Muscle of leg (tissue), 11 donors: ENCODE results near the gene ABCF2. TPM values are rescaled to one million over a fixed set of nuclear protein-coding genes. Genes with fewer than 3 reads are reported as not detected.

Source experiments
- DNase-seq: peaks from one replicate; pipeline ENCODE4 v3.0.0; 2013
- H3K27ac ChIP-seq: one replicate; pipeline ENCODE4 v1.5.1; 2013; ENCODE audit warnings: mild to moderate bottlenecking, low read length, control low read depth
- H3K27me3 ChIP-seq: one replicate; pipeline ENCODE4 v1.6.1; 2013; ENCODE audit warnings: low read length; ENCODE audit not compliant: control insufficient read depth, insufficient read depth
- H3K36me3 ChIP-seq: one replicate; pipeline ENCODE4 v1.6.1; 2013; ENCODE audit warnings: low read length; ENCODE audit not compliant: control insufficient read depth, insufficient read depth
- H3K4me1 ChIP-seq: one replicate; pipeline ENCODE4 v1.6.1; 2013; ENCODE audit warnings: low read length; ENCODE audit not compliant: control insufficient read depth, insufficient read depth
- H3K4me3 ChIP-seq: one replicate; pipeline ENCODE4 v1.5.1; 2013; ENCODE audit warnings: low read length, control low read depth
- H3K9me3 ChIP-seq: replicated peaks from 2 replicates; pipeline ENCODE4 v1.6.1; 2013; ENCODE audit warnings: low read depth, low read length; ENCODE audit not compliant: control insufficient read depth
- WGBS: methylation state at CpG from one replicate; pipeline ENCODE4 v1.1.5; 2013; ENCODE audit warnings: missing lambda C conversion rate; ENCODE audit not compliant: insufficient coverage; 5-methylcytosine and 5-hydroxymethylcytosine counted together
- polyA plus RNA-seq, 8 donors: library from polyadenylated mRNA; unstranded; fragments of 120-200 nt; gene quantifications; one replicate each; pipeline versions ENCODE4 v1.2.1 to v1.2.3, GENCODE V29; 2013; ENCODE audit warnings: inconsistent platforms in 1 of 8, low replicate concordance in 1 of 8; ENCODE audit not compliant: insufficient read length in 8 of 8, insufficient read depth in 1 of 8
- total RNA-seq: library from RNA; stranded (reverse); fragments of 120-200 nt; gene quantifications from one replicate; pipeline ENCODE4 v1.2.4, GENCODE V29; 2013

ABCF2 gene
- total and polyA plus RNA-seq, 9 donors: 17.3 to 21.1 (median 18.5) TPM

DNA sequence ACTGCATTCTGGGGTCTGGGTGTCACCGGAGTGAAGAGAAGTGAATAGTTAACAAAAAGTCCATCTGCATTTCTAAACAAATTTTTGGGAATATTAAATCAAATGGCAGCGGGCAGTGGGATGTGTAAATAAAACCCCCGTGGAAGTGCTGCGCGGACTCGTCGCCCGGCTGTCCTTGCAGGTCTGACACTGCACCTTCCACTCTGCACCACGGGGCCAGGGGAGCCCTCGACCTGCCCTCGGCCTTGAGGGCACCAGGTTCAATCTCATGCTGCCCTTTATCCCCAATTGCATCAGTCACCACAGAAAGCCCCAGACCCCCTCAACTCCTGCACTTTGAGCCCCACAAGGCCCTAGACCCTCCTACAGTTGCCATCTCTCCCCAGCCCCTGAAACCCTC, 27.8 kb upstream of the ABCF2 start:
- no peak for DNase-seq
- no peak overlapping the region for H3K27ac ChIP-seq
- no peaks in the 10 kb centered on the region for H3K36me3 ChIP-seq
- no peaks in the 10 kb centered on the region for H3K9me3 ChIP-seq
- H3K4me3 ChIP-seq: no peak overlapping the region
- 60% methylated on average over 2 of the region's 11 CpGs for WGBS
- H3K27me3 ChIP-seq: peaks cover 19% of the 10 kb centered on the region
- H3K4me1 ChIP-seq: peaks cover 49% of the 10 kb centered on the region

DNA sequence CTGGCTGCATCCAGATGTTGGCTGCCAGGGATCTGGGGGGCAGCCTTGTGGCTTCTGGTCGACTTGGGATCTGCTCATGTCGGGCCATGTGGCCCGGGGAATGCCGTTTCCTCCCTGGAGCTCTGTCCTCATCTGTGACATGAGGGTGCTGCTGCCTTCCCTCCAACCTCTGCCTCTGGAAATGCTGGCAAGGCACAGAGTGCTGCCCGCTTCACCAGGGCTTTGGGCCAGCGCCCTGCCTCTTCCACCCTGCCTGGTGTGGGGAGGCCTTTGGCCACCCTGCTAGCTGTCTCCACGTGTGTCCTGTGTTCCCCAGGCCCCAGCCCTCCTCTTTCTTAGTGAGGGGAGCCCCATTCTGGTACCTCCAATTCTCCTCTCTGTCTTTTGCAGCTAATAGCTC, 27.3 kb upstream of the ABCF2 start:
- WGBS: 73% methylated on average over 5 of the region's 7 CpGs
- DNase-seq: no peak
- no peaks in the 10 kb centered on the region for H3K9me3 ChIP-seq
- no peak overlapping the region for H3K4me3 ChIP-seq
- no peaks in the 10 kb centered on the region for H3K36me3 ChIP-seq
- H3K27me3 ChIP-seq: peaks cover 19% of the 10 kb centered on the region
- no peak overlapping the region for H3K27ac ChIP-seq
- peaks cover 54% of the 10 kb centered on the region for H3K4me1 ChIP-seq

DNA sequence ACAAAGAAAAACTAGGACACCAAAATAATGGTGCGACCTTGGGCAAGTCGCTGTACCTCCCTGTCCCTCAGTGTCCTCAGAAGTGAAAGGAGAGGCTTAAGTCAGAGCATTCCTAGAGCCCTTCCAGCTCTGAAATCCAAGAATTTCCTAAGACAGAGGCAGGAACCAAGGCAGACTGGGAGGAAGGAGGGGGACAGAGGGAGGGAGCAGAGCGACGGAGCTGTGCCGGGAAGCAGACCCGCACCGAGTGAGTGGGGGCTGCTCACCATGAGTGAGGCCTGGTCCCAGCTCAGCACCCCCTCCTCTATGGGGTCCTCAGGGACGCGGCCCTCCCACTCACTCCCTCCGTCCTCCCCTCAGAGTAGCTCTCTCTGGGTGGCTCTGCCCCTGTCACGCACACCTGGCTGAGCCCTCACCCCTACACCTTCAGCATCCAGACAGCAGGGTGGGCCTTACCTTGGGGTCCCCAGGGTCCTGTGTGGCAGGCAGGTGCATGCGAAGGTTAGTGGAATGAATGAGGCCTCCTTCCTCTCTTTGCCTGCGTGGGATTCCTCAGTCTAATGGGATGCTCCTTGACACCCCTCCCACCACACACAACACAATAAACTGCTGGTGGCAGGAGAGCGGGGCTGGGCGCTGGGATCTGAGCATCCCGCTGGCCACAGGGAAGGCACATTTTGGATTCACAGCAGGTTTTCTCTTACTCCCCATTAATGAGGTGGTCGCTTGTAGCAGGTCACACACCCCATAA, 26.1 kb upstream of the ABCF2 start:
- 42% methylated on average over 4 of the region's 17 CpGs for WGBS
- no peak overlapping the region for H3K4me3 ChIP-seq
- no peaks in the 10 kb centered on the region for H3K36me3 ChIP-seq
- DNase-seq: peak; percentile 81
- no peaks in the 10 kb centered on the region for H3K9me3 ChIP-seq
- peaks cover 19% of the 10 kb centered on the region for H3K27me3 ChIP-seq
- H3K27ac ChIP-seq: peak overlapping the region; percentile 99
- H3K4me1 ChIP-seq: peaks cover 56% of the 10 kb centered on the region

DNA sequence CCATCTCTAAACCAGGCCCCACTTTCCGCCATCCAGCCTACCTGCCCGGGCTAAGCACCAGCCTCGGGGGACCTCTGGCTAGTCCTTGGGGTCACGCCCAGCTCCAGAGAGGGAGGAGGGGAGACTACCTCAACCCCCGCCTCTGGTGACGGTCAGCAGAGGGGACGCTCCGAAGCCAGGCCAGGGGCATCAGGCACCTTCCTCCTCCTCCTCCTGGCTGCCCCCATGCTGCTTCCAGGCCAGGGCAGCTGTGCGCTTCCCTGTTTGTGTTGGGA, 25.5 kb upstream of the ABCF2 start:
- no peaks in the 10 kb centered on the region for H3K36me3 ChIP-seq
- no CpG with 5 or more reads among the region's 9 CpGs for WGBS
- no peak for DNase-seq
- H3K4me3 ChIP-seq: peak overlapping the region; percentile 82
- H3K27me3 ChIP-seq: peaks cover 16% of the 10 kb centered on the region
- peak overlapping the region; percentile 99 for H3K27ac ChIP-seq
- H3K9me3 ChIP-seq: no peaks in the 10 kb centered on the region
- H3K4me1 ChIP-seq: peaks cover 59% of the 10 kb centered on the region

DNA sequence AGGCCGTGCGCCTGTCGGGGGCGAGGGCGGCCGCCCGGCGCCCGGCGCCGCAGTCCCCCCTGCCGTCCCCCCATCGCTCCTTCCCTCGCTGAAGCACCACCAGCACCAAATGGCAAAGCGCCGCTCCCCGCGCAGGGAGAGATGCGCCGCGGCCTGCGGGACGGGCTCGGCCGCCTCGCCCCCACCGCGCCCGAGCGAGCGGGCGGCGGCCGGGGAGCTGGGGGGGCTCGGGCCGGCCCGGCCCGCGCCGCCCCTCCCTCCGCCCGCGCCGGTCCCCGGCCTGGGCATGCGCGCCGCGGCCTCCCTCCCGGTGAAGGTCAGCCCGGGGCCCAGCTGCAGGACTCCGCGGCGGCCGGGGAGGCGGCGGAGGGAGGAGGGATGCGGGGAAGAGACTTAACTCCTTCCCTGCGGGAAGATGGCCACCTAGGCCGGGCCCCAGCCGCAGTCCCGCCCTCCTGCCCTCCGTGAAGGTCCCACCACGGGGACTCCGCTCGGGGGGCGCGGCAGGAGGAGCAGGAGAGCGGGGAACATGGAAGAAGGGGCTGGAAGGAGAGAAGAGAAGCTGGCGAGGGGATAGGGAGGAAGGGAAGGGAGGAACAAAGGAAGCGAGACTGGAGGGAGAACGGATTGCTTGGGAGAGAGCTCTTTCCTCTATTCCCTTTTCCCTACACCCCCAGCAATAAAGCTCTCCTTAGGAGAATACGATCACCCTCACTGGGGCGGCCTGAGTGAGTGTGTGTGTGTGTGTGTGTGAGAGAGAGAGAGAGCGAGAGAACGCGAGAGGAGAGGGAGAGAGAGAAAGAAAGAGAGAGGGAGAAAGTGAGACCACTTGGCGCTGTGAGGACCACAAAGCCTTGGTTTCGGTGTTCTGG, 24.9 kb upstream of the ABCF2 start:
- Histone ChIP-seq H3K27me3 (peaks cover 11% of the 10 kb centered on the region), H3K9me3 (no peaks in the 10 kb centered on the region), H3K27ac (peak overlapping the region; percentile 99), H3K4me1 (peaks cover 62% of the 10 kb centered on the region), H3K4me3 (peak overlapping the region; percentile 82), H3K36me3 (no peaks in the 10 kb centered on the region)
- peak; percentile 96 for DNase-seq
- under 1% methylated on average over 51 of the region's 79 CpGs for WGBS

DNA sequence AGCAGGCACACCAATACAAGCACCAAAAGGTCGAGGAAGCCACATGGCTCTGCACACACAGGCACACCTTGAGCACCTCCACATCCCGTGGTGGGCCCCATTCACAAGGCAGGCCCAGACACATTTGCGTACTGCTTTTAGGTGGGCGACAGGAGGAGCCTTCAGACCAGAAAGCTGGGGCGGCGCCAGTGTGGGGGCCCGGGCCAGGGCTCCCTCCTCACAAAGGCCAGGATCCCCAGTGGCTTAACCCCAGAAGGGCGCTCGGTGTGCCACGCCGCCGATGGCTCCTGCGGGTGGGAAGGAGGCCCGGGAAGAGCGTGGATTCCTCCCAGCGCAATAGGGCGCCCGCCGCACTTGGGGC, 24.3 kb upstream of the ABCF2 start:
- H3K27me3 ChIP-seq: peaks cover 8% of the 10 kb centered on the region
- peak overlapping the region; percentile 58 for H3K4me3 ChIP-seq
- H3K4me1 ChIP-seq: peaks cover 62% of the 10 kb centered on the region
- H3K9me3 ChIP-seq: no peaks in the 10 kb centered on the region
- H3K27ac ChIP-seq: peak overlapping the region; percentile 90
- under 1% methylated on average over 17 of the region's 19 CpGs for WGBS
- no peaks in the 10 kb centered on the region for H3K36me3 ChIP-seq
- no peak for DNase-seq

DNA sequence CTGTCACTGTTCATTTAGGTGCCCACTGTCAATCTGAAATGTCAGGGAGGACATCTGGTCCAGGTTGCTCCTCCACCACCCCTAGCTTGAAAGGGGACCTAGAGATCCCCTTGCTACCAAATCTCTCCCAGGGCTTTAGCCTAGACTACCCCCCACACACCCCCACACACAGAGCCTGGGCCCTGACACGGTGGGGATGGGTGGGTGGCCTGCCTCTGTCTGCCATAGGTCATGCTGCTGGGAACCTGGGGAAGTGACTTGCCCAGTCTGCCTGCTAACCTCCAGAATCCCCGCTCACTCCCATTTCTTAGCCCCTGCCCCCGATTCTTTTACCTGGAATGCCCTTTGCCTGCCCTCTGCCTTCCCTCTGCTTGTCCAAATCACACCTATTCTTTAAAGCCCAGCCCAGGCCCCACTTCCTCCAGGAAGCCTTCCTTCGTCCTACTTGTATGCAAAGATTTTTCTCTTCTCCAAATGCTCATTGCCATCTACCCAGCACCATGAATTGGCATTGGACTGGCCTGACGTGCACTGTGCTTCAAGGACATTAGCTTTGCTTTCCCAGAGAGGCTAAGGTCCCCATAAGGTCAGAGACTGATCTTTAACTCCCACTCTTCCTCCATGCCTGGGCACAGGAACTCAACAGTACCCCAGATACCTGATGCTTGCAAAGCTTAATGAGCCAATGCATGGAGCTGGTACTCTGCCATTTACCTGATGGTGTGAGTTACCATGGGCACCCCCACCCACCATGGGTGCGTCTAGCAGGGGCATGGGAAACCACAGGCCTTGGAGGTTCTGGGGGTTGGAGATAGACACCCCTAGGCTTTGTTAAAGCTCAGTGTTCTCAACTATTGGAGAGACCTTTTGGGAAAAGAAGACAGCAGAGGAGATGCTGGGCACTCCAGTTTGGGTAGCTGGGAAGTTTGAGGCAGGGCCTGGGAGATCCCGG, 23.5 kb upstream of the ABCF2 start:
- H3K4me1 ChIP-seq: peaks cover 70% of the 10 kb centered on the region
- WGBS: 54% methylated on average over 4 of the region's 7 CpGs
- DNase-seq: no peak
- no peaks in the 10 kb centered on the region for H3K9me3 ChIP-seq
- peak overlapping the region; percentile 96 for H3K27ac ChIP-seq
- no peaks in the 10 kb centered on the region for H3K36me3 ChIP-seq
- H3K4me3 ChIP-seq: peak overlapping the region; percentile 90
- peaks cover 6% of the 10 kb centered on the region for H3K27me3 ChIP-seq

DNA sequence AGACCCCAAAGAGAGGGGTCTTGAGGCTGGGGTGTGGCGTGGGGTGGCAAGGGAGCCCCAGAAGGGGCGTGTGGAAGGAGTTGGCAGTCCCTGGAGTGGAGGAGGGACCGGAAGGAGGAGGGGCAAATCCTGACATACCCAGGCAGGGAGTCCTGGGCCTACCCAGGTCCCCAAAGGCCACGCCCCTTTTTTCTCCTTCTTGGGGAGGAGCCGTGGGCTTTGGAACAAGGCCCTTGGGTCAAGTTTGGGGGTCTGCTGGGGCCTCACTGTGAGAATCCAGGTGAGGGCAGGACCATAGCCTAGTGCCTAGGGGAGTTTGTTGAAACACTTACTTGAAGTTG, 22.7 kb upstream of the ABCF2 start:
- Histone ChIP-seq H3K4me3 (peak overlapping the region; percentile 90), H3K9me3 (no peaks in the 10 kb centered on the region), H3K27me3 (peaks cover 9% of the 10 kb centered on the region), H3K27ac (peak overlapping the region; percentile 96), H3K36me3 (no peaks in the 10 kb centered on the region), H3K4me1 (peaks cover 76% of the 10 kb centered on the region)
- 0% methylated on average over 3 of the region's 5 CpGs for WGBS
- DNase-seq: peak; percentile 84

DNA sequence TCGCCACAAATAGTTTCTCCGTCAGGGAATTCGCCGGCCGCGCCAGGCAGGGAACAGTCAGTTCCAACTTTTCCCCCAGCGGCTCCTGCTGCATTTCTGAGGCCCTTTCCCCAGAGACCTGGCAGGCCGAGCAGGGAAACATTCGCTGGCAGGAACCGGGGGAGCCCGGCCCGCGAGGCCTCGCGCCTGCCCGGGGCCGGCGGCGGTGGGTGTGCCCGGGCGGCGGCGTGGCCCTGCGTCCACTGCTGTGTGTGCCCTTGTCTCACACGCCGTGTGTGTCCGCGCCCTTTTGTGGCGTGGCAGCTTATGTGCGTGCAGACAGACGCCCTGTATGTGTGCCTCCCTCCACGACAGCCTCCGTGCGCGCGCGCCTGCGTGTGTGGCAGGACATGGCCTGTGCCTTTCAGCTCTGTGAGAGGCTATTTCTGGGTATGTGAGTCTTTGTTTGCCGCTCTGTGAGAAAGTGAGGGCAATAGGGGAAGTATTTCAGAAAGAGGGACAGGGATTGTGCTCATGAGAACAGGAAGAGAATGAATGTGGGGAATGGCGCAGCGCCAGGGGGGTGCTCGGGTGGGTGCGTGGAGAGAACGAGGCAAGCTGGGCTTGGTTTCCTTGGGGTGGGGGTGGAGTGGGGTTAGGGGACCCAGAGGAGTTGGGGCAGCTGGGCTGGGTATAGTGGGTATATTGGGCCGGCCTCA, 22.2 kb upstream of the ABCF2 start:
- 1% methylated on average over 45 of the region's 45 CpGs for WGBS
- Histone ChIP-seq H3K27me3 (peaks cover 11% of the 10 kb centered on the region), H3K4me3 (peak overlapping the region; percentile 90), H3K4me1 (peaks cover 76% of the 10 kb centered on the region), H3K36me3 (no peaks in the 10 kb centered on the region), H3K27ac (peak overlapping the region; percentile 96), H3K9me3 (no peaks in the 10 kb centered on the region)
- DNase-seq: peak; percentile 79
